Bronchial epithelial cell (primary cell): ENCODE data around the gene PLEKHG3. TPM values are rescaled to one million over a fixed set of nuclear protein-coding genes. Genes with fewer than 3 reads are reported as not detected.

Source experiments
- DNase-seq: peaks from one replicate; pipeline ENCODE4 v3.0.0-alpha.2; 2010; ENCODE audit warnings: low read depth
- FAIRE-seq: peaks from 2 replicates; lab custom pipeline; 2011; peaks lifted over from hg19 to GRCh38; lab: Jason Lieb, UNC
- H3K27me3 ChIP-seq: 2 replicates; pipeline ENCODE4 v1.5.1; 2011; ENCODE audit warnings: low read length; ENCODE audit not compliant: control insufficient read depth, insufficient read depth
- H3K36me3 ChIP-seq: 2 replicates; pipeline ENCODE4 v1.5.1; 2011; ENCODE audit warnings: low read length; ENCODE audit not compliant: control insufficient read depth, insufficient read depth
- H3K4me3 ChIP-seq: 2 replicates; pipeline ENCODE4 v1.5.1; 2011; ENCODE audit warnings: mild to moderate bottlenecking, low read depth, low read length, control low read depth
- CTCF ChIP-seq: IDR thresholded peaks from 2 replicates; pipeline ENCODE4 v1.5.1; 2011; ENCODE audit warnings: mild to moderate bottlenecking, moderate library complexity, low read length, control low read depth, inconsistent platforms; ENCODE audit not compliant: insufficient read depth, severe bottlenecking
- total RNA-seq: library from RNA; depleted of rRNA; stranded (reverse); fragments of >200 nt; gene quantifications from 2 replicates; pipeline ENCODE4 v1.2.1, GENCODE V29; 2014

Gene PLEKHG3
- total RNA-seq, 1 donor from 2014 or later = 32.4 TPM

GRCh38 chr14:64706119-64706592 lies 1.9 kb downstream of the PLEKHG3 start:
- Histone ChIP-seq H3K27me3 (no peaks in the 10 kb centered on the region), H3K4me3 (peak overlapping the region; percentile 87), H3K36me3 (peaks cover 5% of the 10 kb centered on the region)
- FAIRE-seq (peak; percentile 55), DNase-seq (no peak)
- TF ChIP-seq CTCF = no peak

- TF ChIP-seq CTCF = no peak
- H3K4me3 ChIP-seq = peak overlapping the region; percentile 4
- peaks cover 5% of the 10 kb centered on the region for H3K36me3 ChIP-seq
- peak; percentile 47 for FAIRE-seq
- no peaks in the 10 kb centered on the region for H3K27me3 ChIP-seq
- no peak for DNase-seq
Observed at GRCh38 chr14:64706593-64707193, 2.5 kb downstream of the PLEKHG3 start.

- peak; percentile 99 for FAIRE-seq
- DNase-seq = peak; percentile 98
- Histone ChIP-seq H3K4me3 (no peak overlapping the region), H3K27me3 (no peaks in the 10 kb centered on the region), H3K36me3 (peaks cover 5% of the 10 kb centered on the region)
- TF ChIP-seq CTCF = no peak
Observed at GRCh38 chr14:64707661-64708060, 3.4 kb downstream of the PLEKHG3 start.

GRCh38 chr14:64708148-64709004 lies 4.2 kb downstream of the PLEKHG3 start:
- peak overlapping the region; percentile 22 for H3K4me3 ChIP-seq
- no peak for TF ChIP-seq CTCF
- FAIRE-seq = no peak
- peak; percentile 90 for DNase-seq
- H3K27me3 ChIP-seq = no peaks in the 10 kb centered on the region
- H3K36me3 ChIP-seq = peaks cover 5% of the 10 kb centered on the region

- FAIRE-seq (no peak), DNase-seq (no peak)
- no peak overlapping the region for H3K4me3 ChIP-seq
- H3K36me3 ChIP-seq = peaks cover 6% of the 10 kb centered on the region
- TF ChIP-seq CTCF = no peak
- H3K27me3 ChIP-seq = no peaks in the 10 kb centered on the region
Observed at GRCh38 chr14:64709126-64709525, 4.9 kb downstream of the PLEKHG3 start.
